Smooth muscle cell (in vitro differentiated cells): ENCODE results near the gene SPATA13. TPM values are rescaled to one million over a fixed set of nuclear protein-coding genes. Genes with fewer than 3 reads are reported as not detected.

Experiments
- DNase-seq: peaks from one replicate; lab custom pipeline; 2025; ENCODE audit not compliant: unreplicated experiment; lab: John Stamatoyannopoulos, UW
- H2AFZ ChIP-seq: fragments of 200-600 bp; sonication (generic); 2 replicates; pipeline ENCODE4 v1.6.0; 2016; ENCODE audit warnings: antibody characterized with exemption, low read depth, mild to moderate bottlenecking
- H3F3A ChIP-seq: fragments of 200-600 bp; sonication (generic); 2 replicates; pipeline ENCODE4 v1.6.0; 2017; ENCODE audit warnings: antibody characterized with exemption, low read depth
- H3K27ac ChIP-seq: fragments of 200-600 bp; sonication (generic); 2 replicates; pipeline ENCODE4 v1.5.1; 2016; ENCODE audit warnings: low read depth, mild to moderate bottlenecking
- H3K27me3 ChIP-seq: fragments of 200-600 bp; sonication (generic); 2 replicates; pipeline ENCODE4 v1.6.1; 2016; ENCODE audit warnings: low read depth, mild to moderate bottlenecking
- H3K36me3 ChIP-seq: fragments of 200-600 bp; sonication (generic); 2 replicates; pipeline ENCODE4 v1.5.1; 2016; ENCODE audit warnings: low read depth
- H3K4me1 ChIP-seq: fragments of 200-600 bp; sonication (generic); 2 replicates; pipeline ENCODE4 v1.5.1; 2016; ENCODE audit warnings: low read depth
- H3K4me2 ChIP-seq: fragments of 200-600 bp; sonication (generic); 2 replicates; pipeline ENCODE4 v1.6.0; 2016; ENCODE audit warnings: mild to moderate bottlenecking
- H3K4me3 ChIP-seq: fragments of 200-600 bp; sonication (generic); 2 replicates; pipeline ENCODE4 v1.5.1; 2016; ENCODE audit warnings: mild to moderate bottlenecking
- H3K79me2 ChIP-seq: fragments of 200-600 bp; sonication (generic); 2 replicates; pipeline ENCODE4 v1.6.0; 2016; ENCODE audit warnings: low read depth, mild to moderate bottlenecking
- H3K9ac ChIP-seq: fragments of 200-600 bp; sonication (generic); 2 replicates; pipeline ENCODE4 v1.6.0; 2016; ENCODE audit warnings: low read depth
- H3K9me3 ChIP-seq: fragments of 200-600 bp; sonication (generic); replicated peaks from 2 replicates; pipeline ENCODE4 v1.5.1; 2016; ENCODE audit warnings: low read depth
- H4K20me1 ChIP-seq: fragments of 200-600 bp; sonication (generic); 2 replicates; pipeline ENCODE4 v1.6.0; 2016; ENCODE audit warnings: low read depth
- WGBS: methylation state at CpG from one replicate; pipeline ENCODE4 v1.1.7; 2016; ENCODE audit warnings: low lambda C conversion rate; 5-methylcytosine and 5-hydroxymethylcytosine counted together
- polyA plus RNA-seq: library from polyadenylated mRNA; unstranded; fragments of >200 nt; fragmentation: Nextera tagmentation; extraction: Ambion mirVana; gene quantifications from 2 replicates; pipeline ENCODE4 v1.2.1, GENCODE V29; 2016
- total RNA-seq: library from RNA; depleted of rRNA; stranded (reverse); fragments of >200 nt; gene quantifications from 2 replicates; pipeline ENCODE4 v1.2.3, GENCODE V29; 2014
- TF ChIP-seq, protein P1 (sequence below): fragments of 200-600 bp; sonication (generic); IDR thresholded peaks from 2 replicates; pipeline ENCODE4 v1.5.1; 2017; ENCODE audit warnings: borderline replicate concordance, mild to moderate bottlenecking, antibody characterized with exemption; ENCODE audit not compliant: insufficient read depth, poor library complexity, severe bottlenecking

SPATA13 gene
- total and polyA plus RNA-seq, 2 experiments from 2014 or later, result 7.1 to 16.6 TPM

DNA sequence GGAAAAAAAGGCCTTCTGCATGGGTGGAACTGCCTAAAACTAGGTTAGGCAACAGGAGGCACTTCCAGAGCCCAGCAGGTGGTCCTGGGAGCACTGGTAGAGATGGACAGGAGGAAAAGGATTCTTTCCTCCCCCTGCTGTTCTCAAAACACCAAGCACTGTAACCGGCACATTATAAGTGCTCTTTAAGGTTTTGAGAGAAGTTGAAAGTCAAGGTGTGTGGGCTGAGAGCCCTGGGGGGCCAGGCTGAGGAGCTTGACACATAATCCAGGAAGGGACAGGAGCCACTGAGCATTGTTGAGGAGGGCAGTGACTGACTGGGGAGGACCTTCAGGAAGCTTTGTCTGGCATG, 32.3 kb downstream of the SPATA13 start:
- Histone ChIP-seq H3K4me2 (no peak overlapping the region), H3K9me3 (no peaks in the 10 kb centered on the region), H3K4me1 (no peaks in the 10 kb centered on the region), H3K27me3 (no peaks in the 10 kb centered on the region), H3K27ac (no peak overlapping the region), H4K20me1 (no peaks in the 10 kb centered on the region), H2AFZ (no peak overlapping the region), H3K4me3 (no peak overlapping the region), H3F3A (no peaks in the 10 kb centered on the region), H3K36me3 (no peaks in the 10 kb centered on the region), H3K9ac (no peak overlapping the region), H3K79me2 (no peaks in the 10 kb centered on the region)
- 88% methylated on average over 1 of the region's 1 CpG for WGBS
- no peak for DNase-seq
- TF ChIP-seq, protein P1, sequence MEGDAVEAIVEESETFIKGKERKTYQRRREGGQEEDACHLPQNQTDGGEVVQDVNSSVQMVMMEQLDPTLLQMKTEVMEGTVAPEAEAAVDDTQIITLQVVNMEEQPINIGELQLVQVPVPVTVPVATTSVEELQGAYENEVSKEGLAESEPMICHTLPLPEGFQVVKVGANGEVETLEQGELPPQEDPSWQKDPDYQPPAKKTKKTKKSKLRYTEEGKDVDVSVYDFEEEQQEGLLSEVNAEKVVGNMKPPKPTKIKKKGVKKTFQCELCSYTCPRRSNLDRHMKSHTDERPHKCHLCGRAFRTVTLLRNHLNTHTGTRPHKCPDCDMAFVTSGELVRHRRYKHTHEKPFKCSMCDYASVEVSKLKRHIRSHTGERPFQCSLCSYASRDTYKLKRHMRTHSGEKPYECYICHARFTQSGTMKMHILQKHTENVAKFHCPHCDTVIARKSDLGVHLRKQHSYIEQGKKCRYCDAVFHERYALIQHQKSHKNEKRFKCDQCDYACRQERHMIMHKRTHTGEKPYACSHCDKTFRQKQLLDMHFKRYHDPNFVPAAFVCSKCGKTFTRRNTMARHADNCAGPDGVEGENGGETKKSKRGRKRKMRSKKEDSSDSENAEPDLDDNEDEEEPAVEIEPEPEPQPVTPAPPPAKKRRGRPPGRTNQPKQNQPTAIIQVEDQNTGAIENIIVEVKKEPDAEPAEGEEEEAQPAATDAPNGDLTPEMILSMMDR, result no peak

GRCh38 chr13:24194447-24194846, 33.9 kb downstream of the SPATA13 start:
- no peaks in the 10 kb centered on the region for H3K9me3 ChIP-seq
- TF ChIP-seq, protein P1, result no peak
- H3K9ac ChIP-seq, result no peak overlapping the region
- H3K4me2 ChIP-seq, result no peak overlapping the region
- H3K4me3 ChIP-seq, result no peak overlapping the region
- H3K27me3 ChIP-seq, result no peaks in the 10 kb centered on the region
- no peaks in the 10 kb centered on the region for H4K20me1 ChIP-seq
- no peak for DNase-seq
- no peaks in the 10 kb centered on the region for H3K79me2 ChIP-seq
- no peaks in the 10 kb centered on the region for H3F3A ChIP-seq
- 79% methylated on average over 8 of the region's 8 CpGs for WGBS
- no peaks in the 10 kb centered on the region for H3K4me1 ChIP-seq
- H2AFZ ChIP-seq, result no peak overlapping the region
- H3K27ac ChIP-seq, result no peak overlapping the region
- no peaks in the 10 kb centered on the region for H3K36me3 ChIP-seq

GRCh38 chr13:24195626-24196025, 35.1 kb downstream of the SPATA13 start:
- no peak overlapping the region for H2AFZ ChIP-seq
- no peaks in the 10 kb centered on the region for H3K4me1 ChIP-seq
- H3K36me3 ChIP-seq, result no peaks in the 10 kb centered on the region
- no peak for DNase-seq
- H3K9me3 ChIP-seq, result no peaks in the 10 kb centered on the region
- H3K4me2 ChIP-seq, result no peak overlapping the region
- 94% methylated on average over 1 of the region's 1 CpG for WGBS
- H3K9ac ChIP-seq, result no peak overlapping the region
- H3F3A ChIP-seq, result no peaks in the 10 kb centered on the region
- no peak overlapping the region for H3K27ac ChIP-seq
- no peaks in the 10 kb centered on the region for H4K20me1 ChIP-seq
- TF ChIP-seq, protein P1, result no peak
- no peaks in the 10 kb centered on the region for H3K27me3 ChIP-seq
- no peaks in the 10 kb centered on the region for H3K79me2 ChIP-seq
- H3K4me3 ChIP-seq, result no peak overlapping the region

DNA sequence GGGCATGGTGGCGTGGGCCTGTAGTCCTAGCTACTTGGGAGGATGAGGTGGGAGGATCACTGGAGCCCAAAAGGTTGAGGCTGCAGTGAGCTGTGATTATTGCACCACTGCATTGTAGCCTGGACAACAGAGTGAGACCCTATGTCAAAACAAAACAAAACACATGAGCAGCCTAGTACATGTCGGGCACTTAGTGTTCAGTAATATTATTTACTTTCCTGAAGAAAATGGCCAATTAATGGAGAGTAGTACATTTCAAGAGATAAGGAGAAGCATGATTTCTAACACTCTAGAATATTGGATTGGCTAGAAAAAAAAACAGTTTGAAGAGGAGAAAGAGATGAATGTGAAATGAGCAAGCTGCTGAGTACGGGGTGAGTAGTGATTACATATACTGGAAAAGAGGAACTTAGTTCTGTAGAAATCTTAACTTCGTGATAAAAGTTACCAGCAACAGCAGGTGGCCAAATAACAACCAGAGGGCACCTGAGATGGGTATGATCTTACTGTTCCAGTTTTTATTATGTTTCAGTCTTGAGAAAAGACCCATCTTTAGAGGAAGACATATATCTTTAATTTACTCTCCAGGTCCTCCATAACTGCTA, 36.2 kb downstream of the SPATA13 start:
- Histone ChIP-seq H3F3A (no peaks in the 10 kb centered on the region), H3K79me2 (no peaks in the 10 kb centered on the region), H3K9ac (no peak overlapping the region), H3K36me3 (no peaks in the 10 kb centered on the region), H3K4me1 (no peaks in the 10 kb centered on the region), H3K9me3 (no peaks in the 10 kb centered on the region), H4K20me1 (no peaks in the 10 kb centered on the region), H3K27ac (no peak overlapping the region), H3K4me3 (no peak overlapping the region), H3K27me3 (no peaks in the 10 kb centered on the region), H3K4me2 (no peak overlapping the region), H2AFZ (no peak overlapping the region)
- WGBS, result 80% methylated on average over 4 of the region's 4 CpGs
- no peak for DNase-seq
- TF ChIP-seq, protein P1, result no peak
